GM10248 (cell line): ENCODE results near the gene RAMP3.

Experiments
- CTCF ChIA-PET: fragments of 300-600 bp; sonication (Branson Sonifier 250); formaldehyde crosslinking; extraction: SDS; loops from one replicate; lab custom pipeline; 2021; ENCODE audit warnings: antibody characterized with exemption; lab: Yijun Ruan, JAX
- POLR2A ChIA-PET: fragments of 350-650 bp; sonication (Branson Sonifier 250); formaldehyde crosslinking; extraction: SDS; loops from one replicate; lab custom pipeline; 2020; ENCODE audit warnings: antibody characterized with exemption; lab: Yijun Ruan, JAX
- DNase-seq: peaks from one replicate; pipeline ENCODE4 v3.0.0; 2012; ENCODE audit errors: extremely low spot score
- TF ChIP-seq, protein P1 (sequence below): IDR thresholded peaks from 2 replicates; pipeline ENCODE4 v1.5.1; 2012; ENCODE audit warnings: mild to moderate bottlenecking, low read depth; ENCODE audit errors: extremely low read depth, missing control alignments, control extremely low read depth

Gene RAMP3

GRCh38 chr7:45233249-45233775 lies 75.7 kb downstream of the RAMP3 start:
- ChIA-PET CTCF (interaction anchor here (1.2 kb wide), 1 partner anchor 28 kb away, joined by 3 read pairs; no protein-coding TSS in a partner anchor), POLR2A (interaction anchor here (0.7 kb wide), 1 partner anchor 16 kb away, joined by 3 read pairs; no protein-coding TSS in a partner anchor)
- DNase-seq = no peak
- TF ChIP-seq, protein P1, sequence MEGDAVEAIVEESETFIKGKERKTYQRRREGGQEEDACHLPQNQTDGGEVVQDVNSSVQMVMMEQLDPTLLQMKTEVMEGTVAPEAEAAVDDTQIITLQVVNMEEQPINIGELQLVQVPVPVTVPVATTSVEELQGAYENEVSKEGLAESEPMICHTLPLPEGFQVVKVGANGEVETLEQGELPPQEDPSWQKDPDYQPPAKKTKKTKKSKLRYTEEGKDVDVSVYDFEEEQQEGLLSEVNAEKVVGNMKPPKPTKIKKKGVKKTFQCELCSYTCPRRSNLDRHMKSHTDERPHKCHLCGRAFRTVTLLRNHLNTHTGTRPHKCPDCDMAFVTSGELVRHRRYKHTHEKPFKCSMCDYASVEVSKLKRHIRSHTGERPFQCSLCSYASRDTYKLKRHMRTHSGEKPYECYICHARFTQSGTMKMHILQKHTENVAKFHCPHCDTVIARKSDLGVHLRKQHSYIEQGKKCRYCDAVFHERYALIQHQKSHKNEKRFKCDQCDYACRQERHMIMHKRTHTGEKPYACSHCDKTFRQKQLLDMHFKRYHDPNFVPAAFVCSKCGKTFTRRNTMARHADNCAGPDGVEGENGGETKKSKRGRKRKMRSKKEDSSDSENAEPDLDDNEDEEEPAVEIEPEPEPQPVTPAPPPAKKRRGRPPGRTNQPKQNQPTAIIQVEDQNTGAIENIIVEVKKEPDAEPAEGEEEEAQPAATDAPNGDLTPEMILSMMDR = no peak
